CD4-positive, alpha-beta T cell treated with Interleukin-10 for 1 hour (primary cell): ENCODE results near the gene RNF19B.
"Not testable (repeated sequence)": the region's sequence is repeated elsewhere in the genome, so short reads cannot be mapped to it uniquely, and the experiment has no call there.

ENCODE experiments used
- DNase-seq: peaks from one replicate; pipeline ENCODE4 v3.0.0-alpha.2; 2020

RNF19B gene

GRCh38 chr1:32929366-32929765, 35.2 kb downstream of the RNF19B start:
- DNase-seq = no peak

GRCh38 chr1:32928715-32929114, 35.9 kb downstream of the RNF19B start:
- no peak for DNase-seq

- DNase-seq = no peak
Observed at GRCh38 chr1:32928285-32928684, 36.3 kb downstream of the RNF19B start.

- no peak for DNase-seq
Observed at GRCh38 chr1:32927441-32927840, 37.2 kb downstream of the RNF19B start.

GRCh38 chr1:32926562-32926961, 38.0 kb downstream of the RNF19B start:
- no peak for DNase-seq

GRCh38 chr1:32925403-32926162, 39.0 kb downstream of the RNF19B start:
- no peak for DNase-seq

GRCh38 chr1:32924881-32925344, 39.7 kb downstream of the RNF19B start:
- no peak for DNase-seq

- DNase-seq = no peak
Observed at GRCh38 chr1:32920833-32921232, 43.8 kb downstream of the RNF19B start.

- no peak for DNase-seq
Observed at GRCh38 chr1:32919811-32920733, 44.5 kb downstream of the RNF19B start.

GRCh38 chr1:32918179-32918578, 46.4 kb downstream of the RNF19B start:
- DNase-seq = no peak

GRCh38 chr1:32917521-32917920, 47.1 kb downstream of the RNF19B start:
- no peak for DNase-seq

GRCh38 chr1:32915766-32916706, 48.6 kb downstream of the RNF19B start:
- no peak for DNase-seq

GRCh38 chr1:32910319-32910718, 54.3 kb downstream of the RNF19B start:
- DNase-seq = no peak

- DNase-seq = no peak
Observed at GRCh38 chr1:32907435-32907834, 57.2 kb downstream of the RNF19B start.

GRCh38 chr1:32906654-32907053, 58.0 kb downstream of the RNF19B start:
- no peak for DNase-seq

- DNase-seq = not testable (repeated sequence)
Observed at GRCh38 chr1:32905588-32905987, 59.0 kb downstream of the RNF19B start.

GRCh38 chr1:32904797-32905196, 59.8 kb downstream of the RNF19B start:
- DNase-seq = no peak

- DNase-seq = no peak
Observed at GRCh38 chr1:32903991-32904785, 60.4 kb downstream of the RNF19B start.

- no peak for DNase-seq
Observed at GRCh38 chr1:32902535-32902920, 62.1 kb downstream of the RNF19B start.

GRCh38 chr1:32901823-32902534, 62.6 kb downstream of the RNF19B start:
- no peak for DNase-seq
